SK-N-SH (cell line): Measurements from ENCODE around the gene CIT. TPM values are rescaled to one million over a fixed set of nuclear protein-coding genes. Genes with fewer than 3 reads are reported as not detected.
A peak's percentile ranks its signal among the peaks of the same experiment; 100 is the strongest.

Experiments used
- CTCF ChIA-PET: fragments of 300-600, 350-600 bp; formaldehyde crosslinking; extraction: SDS; loops from one replicate; lab custom pipeline; 2021; lab: Yijun Ruan, JAX
- POLR2A ChIA-PET: fragments of 350-600 bp; sonication (Branson Sonifier 250); formaldehyde crosslinking; extraction: SDS; loops from one replicate; lab custom pipeline; 2020; ENCODE audit warnings: antibody characterized with exemption, inconsistent platforms; lab: Yijun Ruan, JAX
- DNase-seq: peaks from one replicate; pipeline ENCODE4 v3.0.0; 2012
- H2AFZ ChIP-seq: fragments of 200-600 bp; sonication (generic); 2 replicates; pipeline ENCODE4 v1.8.1; 2016; ENCODE audit warnings: antibody characterized with exemption, mild to moderate bottlenecking, low read depth
- H3F3A ChIP-seq: fragments of 200-600 bp; sonication (generic); replicated peaks from 2 replicates; pipeline ENCODE3; 2016; ENCODE audit warnings: antibody characterized with exemption, mild to moderate bottlenecking; ENCODE audit not compliant: insufficient read depth
- H3K27ac ChIP-seq, 2 experiments: fragments of 200-500 bp in 1 of 2; fragments of 200-600 bp in 1 of 2; sonication (Bioruptor generic) in 1 of 2; sonication (generic), shearing (Covaris generic) in 1 of 2; 2 replicates each; pipeline versions ENCODE4 v1.5.1 to v1.6.1; 2014 to 2016; ENCODE audit warnings: low read depth in 2 of 2, inconsistent platforms in 1 of 2, low read length in 1 of 2, mild to moderate bottlenecking in 1 of 2, mixed read lengths in 1 of 2
- H3K27me3 ChIP-seq: fragments of 200-600 bp; sonication (generic), shearing (Covaris generic); 2 replicates; pipeline ENCODE4 v1.6.1; 2016; ENCODE audit warnings: mixed run types; ENCODE audit not compliant: insufficient read depth
- H3K36me3 ChIP-seq, 2 experiments: fragments of 200-500 bp in 1 of 2; fragments of 200-600 bp in 1 of 2; sonication (Bioruptor generic) in 1 of 2; sonication (generic) in 1 of 2; replicated peaks in 1 of 2; 2 replicates each; pipeline versions ENCODE3 to v1.5.1; 2014 to 2016; ENCODE audit warnings: low read length in 1 of 2, mild to moderate bottlenecking in 1 of 2; ENCODE audit not compliant: insufficient read depth in 2 of 2, control insufficient read depth in 1 of 2
- H3K4me1 ChIP-seq, 2 experiments: fragments of 200-500 bp in 1 of 2; fragments of 200-600 bp in 1 of 2; sonication (Bioruptor generic) in 1 of 2; sonication (generic), shearing (Covaris generic) in 1 of 2; 2 replicates each; pipeline versions ENCODE4 v1.5.1 to v1.6.1; 2014 to 2016; ENCODE audit warnings: low read depth in 1 of 2, low read length in 1 of 2, mixed run types in 1 of 2; ENCODE audit not compliant: insufficient read depth in 2 of 2, control insufficient read depth in 1 of 2
- H3K4me2 ChIP-seq: fragments of 200-600 bp; sonication (generic), shearing (Covaris generic); 2 replicates; pipeline ENCODE4 v1.6.1; 2017; ENCODE audit warnings: mixed run types
- H3K4me3 ChIP-seq, 2 experiments: fragments of 200-500 bp in 1 of 2; fragments of 200-600 bp in 1 of 2; sonication (Bioruptor generic) in 1 of 2; sonication (generic), shearing (Covaris generic) in 1 of 2; 2 replicates each; pipeline versions ENCODE4 v1.5.1 to v1.8.1; 2014 to 2016; ENCODE audit warnings: low read depth in 2 of 2, inconsistent platforms in 1 of 2, low read length in 1 of 2, mild to moderate bottlenecking in 1 of 2, mixed read lengths in 1 of 2, moderate library complexity in 1 of 2
- H3K79me2 ChIP-seq: fragments of 200-600 bp; sonication (generic); 2 replicates; pipeline ENCODE4 v1.8.1; 2017; ENCODE audit warnings: mild to moderate bottlenecking; ENCODE audit not compliant: insufficient read depth
- H3K9ac ChIP-seq: fragments of 200-600 bp; sonication (generic); 2 replicates; pipeline ENCODE4 v1.6.1; 2017; ENCODE audit warnings: mixed run types
- H3K9me2 ChIP-seq: fragments of 200-600 bp; sonication (generic); 2 replicates; pipeline ENCODE4 v1.6.1; 2017; ENCODE audit warnings: mixed run types
- H3K9me3 ChIP-seq: fragments of 200-600 bp; sonication (generic); 2 replicates; pipeline ENCODE4 v1.6.1; 2017; ENCODE audit warnings: mixed run types, mild to moderate bottlenecking, moderate library complexity
- H4K20me1 ChIP-seq: fragments of 200-600 bp; sonication (generic); 2 replicates; pipeline ENCODE4 v1.6.1; 2017; ENCODE audit warnings: mild to moderate bottlenecking, mixed run types; ENCODE audit not compliant: insufficient read depth
- CHD2 ChIP-seq: fragments of 150-350 bp; IDR thresholded peaks from 2 replicates; pipeline ENCODE4 v1.6.1; 2018; ENCODE audit warnings: low read length; ENCODE audit not compliant: partially characterized antibody
- EZH2phosphoT487 ChIP-seq: fragments of 200-600 bp; sonication (generic); IDR thresholded peaks from 2 replicates; pipeline ENCODE4 v1.6.1; 2017; ENCODE audit warnings: low read depth, mixed run types, mild to moderate bottlenecking, antibody characterized with exemption, moderate library complexity, borderline replicate concordance
- FOSL2 ChIP-seq: IDR thresholded peaks from 2 replicates; pipeline ENCODE4 v1.4.0; 2012; ENCODE audit warnings: low read depth, mild to moderate bottlenecking, moderate library complexity, borderline replicate concordance
- FOXJ3 ChIP-seq: sonication (generic); formaldehyde crosslinking; IDR thresholded peaks from 2 replicates; pipeline ENCODE4 v1.5.1; 2020; ENCODE audit warnings: mild to moderate bottlenecking, missing genetic modification reagents
- FOXM1 ChIP-seq: IDR thresholded peaks from 2 replicates; pipeline ENCODE4 v1.4.0; 2012; ENCODE audit warnings: low read depth, mild to moderate bottlenecking
- GABPA ChIP-seq: IDR thresholded peaks from 2 replicates; pipeline ENCODE4 v1.4.0; 2012; ENCODE audit warnings: low read depth, mild to moderate bottlenecking
- GATA2 ChIP-seq: sonication (generic); formaldehyde crosslinking; IDR thresholded peaks from 2 replicates; pipeline ENCODE4 v1.5.0; 2020; ENCODE audit warnings: mild to moderate bottlenecking, missing genetic modification reagents
- JUND ChIP-seq: IDR thresholded peaks from 2 replicates; pipeline ENCODE4 v1.4.0; 2012
- MEF2A ChIP-seq: IDR thresholded peaks from 2 replicates; pipeline ENCODE4 v1.4.0; 2012; ENCODE audit warnings: low read depth, borderline replicate concordance
- MXI1 ChIP-seq: IDR thresholded peaks from 2 replicates; pipeline ENCODE4 v1.6.1; 2012; ENCODE audit warnings: mild to moderate bottlenecking, low read depth, low read length, improper control_type of control experiment
- POLR2AphosphoS5 ChIP-seq: IDR thresholded peaks from 2 replicates; pipeline ENCODE4 v1.6.1; 2012; ENCODE audit warnings: low read depth, low read length
- RAD21 ChIP-seq: IDR thresholded peaks from 2 replicates; pipeline ENCODE4 v1.6.1; 2012; ENCODE audit warnings: mild to moderate bottlenecking, low read length
- RCOR1 ChIP-seq: fragments of 150-350 bp; IDR thresholded peaks from 2 replicates; pipeline ENCODE4 v1.6.1; 2017; ENCODE audit warnings: antibody characterized with exemption, low read length
- TAF1 ChIP-seq: IDR thresholded peaks from 2 replicates; pipeline ENCODE4 v1.6.1; 2012; ENCODE audit warnings: low read depth, mild to moderate bottlenecking, low read length, moderate library complexity, borderline replicate concordance
- TCF12 ChIP-seq: IDR thresholded peaks from 2 replicates; pipeline ENCODE4 v1.4.0; 2012
- TEAD4 ChIP-seq: IDR thresholded peaks from 2 replicates; pipeline ENCODE4 v1.4.0; 2012; ENCODE audit warnings: mild to moderate bottlenecking, borderline replicate concordance; ENCODE audit not compliant: insufficient read depth
- WGBS: methylation state at CpG from one replicate; pipeline ENCODE4 v1.1.6; 2017; ENCODE audit warnings: low lambda C conversion rate; 5-methylcytosine and 5-hydroxymethylcytosine counted together
- polyA plus RNA-seq, 3 experiments: library from polyadenylated mRNA; depleted of rRNA; stranded (reverse); fragments of >200 nt; gene quantifications; 2 replicates each; pipeline ENCODE4 v1.2.3, GENCODE V29; 2012
- TF ChIP-seq, protein P1 (sequence below): IDR thresholded peaks from 2 replicates; pipeline ENCODE4; 2012
- TF ChIP-seq, protein P2 (sequence below): fragments of 200-600 bp; sonication (generic); IDR thresholded peaks from 2 replicates; pipeline ENCODE4 v1.6.1; 2017; ENCODE audit warnings: antibody characterized with exemption, mild to moderate bottlenecking, moderate library complexity
- TF ChIP-seq, protein P3 (sequence below): IDR thresholded peaks from 2 replicates; pipeline ENCODE4 v1.6.1; 2012; ENCODE audit warnings: mild to moderate bottlenecking, low read depth, low read length, moderate library complexity
- TF ChIP-seq, protein P4 (sequence below): fragments of 150-350 bp; IDR thresholded peaks from 2 replicates; pipeline ENCODE4 v1.6.1; 2017; ENCODE audit warnings: antibody characterized with exemption, low read length, low read depth, borderline replicate concordance

CIT gene
- polyA plus RNA-seq, 1 of the 3 experiments (the other 2 are of a cell fraction), result 7.7 TPM

DNA sequence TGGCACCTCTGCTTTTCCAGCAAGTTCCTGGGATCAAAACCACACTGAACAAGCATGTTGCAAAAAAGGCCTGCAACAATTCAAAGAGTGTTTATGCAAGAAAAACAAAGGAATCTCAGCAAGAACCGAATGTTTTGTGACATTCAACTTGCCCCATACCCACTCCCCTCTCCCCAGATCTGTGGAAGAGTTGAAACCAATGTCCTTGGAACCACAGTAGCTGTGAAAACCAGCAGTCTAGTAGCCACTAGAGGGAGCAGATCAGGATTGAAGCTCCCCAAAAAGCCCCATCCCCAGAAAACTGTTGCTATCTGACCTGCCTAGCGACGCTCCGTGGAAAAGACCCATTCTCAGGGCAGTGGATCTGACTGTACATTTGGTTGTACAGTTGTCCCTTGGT lies 182.1 kb downstream of the CIT start:
- H3K4me1 ChIP-seq, result peaks cover 18 to 20% of the 10 kb centered on the region in 2 experiments
- H3K4me2 ChIP-seq, result no peak overlapping the region
- H3K27ac ChIP-seq, result no peak overlapping the region
- H3F3A ChIP-seq, result peaks cover 20% of the 10 kb centered on the region
- WGBS, result 84% methylated on average over 4 of the region's 4 CpGs
- H4K20me1 ChIP-seq, result peaks cover 4% of the 10 kb centered on the region; the same call in 1 of the 2 replicates
- H3K9me2 ChIP-seq, result no peaks in the 10 kb centered on the region
- CTCF ChIA-PET, result interaction anchor here (0.7 to 2.9 kb wide), 18 partner anchors 9 to 208 kb away, joined by 3 to 23 read pairs (median 4); partner anchors contain the start of gene PRKAB1
- no peak overlapping the region for H2AFZ ChIP-seq
- no peak for TF ChIP-seq TAF1
- no peak for TF ChIP-seq RCOR1
- TF ChIP-seq, protein P1, sequence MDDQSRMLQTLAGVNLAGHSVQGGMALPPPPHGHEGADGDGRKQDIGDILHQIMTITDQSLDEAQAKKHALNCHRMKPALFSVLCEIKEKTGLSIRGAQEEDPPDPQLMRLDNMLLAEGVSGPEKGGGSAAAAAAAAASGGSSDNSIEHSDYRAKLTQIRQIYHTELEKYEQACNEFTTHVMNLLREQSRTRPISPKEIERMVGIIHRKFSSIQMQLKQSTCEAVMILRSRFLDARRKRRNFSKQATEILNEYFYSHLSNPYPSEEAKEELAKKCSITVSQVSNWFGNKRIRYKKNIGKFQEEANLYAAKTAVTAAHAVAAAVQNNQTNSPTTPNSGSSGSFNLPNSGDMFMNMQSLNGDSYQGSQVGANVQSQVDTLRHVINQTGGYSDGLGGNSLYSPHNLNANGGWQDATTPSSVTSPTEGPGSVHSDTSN, result no peak
- no peak for TF ChIP-seq GABPA
- TF ChIP-seq EZH2phosphoT487, result no peak
- TF ChIP-seq, protein P2, sequence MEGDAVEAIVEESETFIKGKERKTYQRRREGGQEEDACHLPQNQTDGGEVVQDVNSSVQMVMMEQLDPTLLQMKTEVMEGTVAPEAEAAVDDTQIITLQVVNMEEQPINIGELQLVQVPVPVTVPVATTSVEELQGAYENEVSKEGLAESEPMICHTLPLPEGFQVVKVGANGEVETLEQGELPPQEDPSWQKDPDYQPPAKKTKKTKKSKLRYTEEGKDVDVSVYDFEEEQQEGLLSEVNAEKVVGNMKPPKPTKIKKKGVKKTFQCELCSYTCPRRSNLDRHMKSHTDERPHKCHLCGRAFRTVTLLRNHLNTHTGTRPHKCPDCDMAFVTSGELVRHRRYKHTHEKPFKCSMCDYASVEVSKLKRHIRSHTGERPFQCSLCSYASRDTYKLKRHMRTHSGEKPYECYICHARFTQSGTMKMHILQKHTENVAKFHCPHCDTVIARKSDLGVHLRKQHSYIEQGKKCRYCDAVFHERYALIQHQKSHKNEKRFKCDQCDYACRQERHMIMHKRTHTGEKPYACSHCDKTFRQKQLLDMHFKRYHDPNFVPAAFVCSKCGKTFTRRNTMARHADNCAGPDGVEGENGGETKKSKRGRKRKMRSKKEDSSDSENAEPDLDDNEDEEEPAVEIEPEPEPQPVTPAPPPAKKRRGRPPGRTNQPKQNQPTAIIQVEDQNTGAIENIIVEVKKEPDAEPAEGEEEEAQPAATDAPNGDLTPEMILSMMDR, result peak; percentile 59
- 0 out of 2 replicates have a peak, but pooled peaks have one; percentile 22 for TF ChIP-seq RAD21
- no peaks in the 10 kb centered on the region for H3K9me3 ChIP-seq
- POLR2A ChIA-PET, result no interaction called here
- no peaks in the 10 kb centered on the region for H3K79me2 ChIP-seq
- H3K27me3 ChIP-seq, result no peaks in the 10 kb centered on the region
- DNase-seq, result peak; percentile 37
- no peak overlapping the region for H3K9ac ChIP-seq
- no peak overlapping the region for H3K4me3 ChIP-seq
- H3K36me3 ChIP-seq, result no peaks in the 10 kb centered on the region

DNA sequence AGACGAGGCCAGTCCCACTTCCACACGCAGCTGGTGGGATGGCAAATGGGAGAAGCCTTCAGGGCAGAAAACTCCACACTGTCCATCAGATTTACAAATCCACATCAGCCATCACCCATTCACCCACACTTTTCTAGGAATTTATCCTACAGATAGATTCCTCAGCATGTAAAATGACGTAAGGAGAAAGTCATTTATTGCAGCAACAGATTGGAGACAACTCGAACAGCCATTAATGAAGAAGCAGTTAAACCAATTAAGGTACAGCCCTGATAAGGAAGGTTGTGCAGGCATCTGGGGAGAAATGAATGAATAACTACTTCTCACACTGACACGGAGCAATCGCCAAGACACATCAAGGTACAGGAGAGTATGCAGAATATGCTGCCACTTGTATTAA lies 183.0 kb downstream of the CIT start:
- WGBS, result 85% methylated on average over 6 of the region's 6 CpGs
- no peaks in the 10 kb centered on the region for H3K9me2 ChIP-seq
- H3K9ac ChIP-seq, result no peak overlapping the region
- H3F3A ChIP-seq, result peaks cover 20% of the 10 kb centered on the region
- ChIA-PET POLR2A (no interaction called here), CTCF (interaction anchor here (1.0 to 2.9 kb wide), 6 partner anchors 8 to 87 kb away, joined by 3 to 23 read pairs (median 9); partner anchors contain the start of gene PRKAB1)
- H3K4me3 ChIP-seq, result no peak overlapping the region
- no peaks in the 10 kb centered on the region for H3K9me3 ChIP-seq
- H3K36me3 ChIP-seq, result no peaks in the 10 kb centered on the region
- no peaks in the 10 kb centered on the region for H3K27me3 ChIP-seq
- peak overlapping the region; percentile 72 to 83; a peak in 2 of 4 replicates for H3K27ac ChIP-seq
- H3K79me2 ChIP-seq, result no peaks in the 10 kb centered on the region
- peaks cover 4% of the 10 kb centered on the region; the same call in 1 of the 2 replicates for H4K20me1 ChIP-seq
- no peak for DNase-seq
- no peak overlapping the region for H2AFZ ChIP-seq
- peaks cover 18 to 20% of the 10 kb centered on the region in 2 experiments for H3K4me1 ChIP-seq
- 0 out of 2 replicates have a peak overlapping the region, but pooled peaks have one; percentile 63 for H3K4me2 ChIP-seq
- TF ChIP-seq FOXJ3 (CRISPR knock-in tag), result no peak
- TF ChIP-seq, protein P3, sequence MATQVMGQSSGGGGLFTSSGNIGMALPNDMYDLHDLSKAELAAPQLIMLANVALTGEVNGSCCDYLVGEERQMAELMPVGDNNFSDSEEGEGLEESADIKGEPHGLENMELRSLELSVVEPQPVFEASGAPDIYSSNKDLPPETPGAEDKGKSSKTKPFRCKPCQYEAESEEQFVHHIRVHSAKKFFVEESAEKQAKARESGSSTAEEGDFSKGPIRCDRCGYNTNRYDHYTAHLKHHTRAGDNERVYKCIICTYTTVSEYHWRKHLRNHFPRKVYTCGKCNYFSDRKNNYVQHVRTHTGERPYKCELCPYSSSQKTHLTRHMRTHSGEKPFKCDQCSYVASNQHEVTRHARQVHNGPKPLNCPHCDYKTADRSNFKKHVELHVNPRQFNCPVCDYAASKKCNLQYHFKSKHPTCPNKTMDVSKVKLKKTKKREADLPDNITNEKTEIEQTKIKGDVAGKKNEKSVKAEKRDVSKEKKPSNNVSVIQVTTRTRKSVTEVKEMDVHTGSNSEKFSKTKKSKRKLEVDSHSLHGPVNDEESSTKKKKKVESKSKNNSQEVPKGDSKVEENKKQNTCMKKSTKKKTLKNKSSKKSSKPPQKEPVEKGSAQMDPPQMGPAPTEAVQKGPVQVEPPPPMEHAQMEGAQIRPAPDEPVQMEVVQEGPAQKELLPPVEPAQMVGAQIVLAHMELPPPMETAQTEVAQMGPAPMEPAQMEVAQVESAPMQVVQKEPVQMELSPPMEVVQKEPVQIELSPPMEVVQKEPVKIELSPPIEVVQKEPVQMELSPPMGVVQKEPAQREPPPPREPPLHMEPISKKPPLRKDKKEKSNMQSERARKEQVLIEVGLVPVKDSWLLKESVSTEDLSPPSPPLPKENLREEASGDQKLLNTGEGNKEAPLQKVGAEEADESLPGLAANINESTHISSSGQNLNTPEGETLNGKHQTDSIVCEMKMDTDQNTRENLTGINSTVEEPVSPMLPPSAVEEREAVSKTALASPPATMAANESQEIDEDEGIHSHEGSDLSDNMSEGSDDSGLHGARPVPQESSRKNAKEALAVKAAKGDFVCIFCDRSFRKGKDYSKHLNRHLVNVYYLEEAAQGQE, result no peak
- no peak for TF ChIP-seq GATA2 (CRISPR knock-in tag)
- no peak for TF ChIP-seq CHD2
- TF ChIP-seq MXI1, result no peak
- TF ChIP-seq TEAD4, result no peak
- TF ChIP-seq TAF1, result no peak
- no peak for TF ChIP-seq JUND
- TF ChIP-seq FOXM1, result no peak
- TF ChIP-seq POLR2AphosphoS5, result no peak
- TF ChIP-seq TCF12, result no peak
- TF ChIP-seq, protein P4, sequence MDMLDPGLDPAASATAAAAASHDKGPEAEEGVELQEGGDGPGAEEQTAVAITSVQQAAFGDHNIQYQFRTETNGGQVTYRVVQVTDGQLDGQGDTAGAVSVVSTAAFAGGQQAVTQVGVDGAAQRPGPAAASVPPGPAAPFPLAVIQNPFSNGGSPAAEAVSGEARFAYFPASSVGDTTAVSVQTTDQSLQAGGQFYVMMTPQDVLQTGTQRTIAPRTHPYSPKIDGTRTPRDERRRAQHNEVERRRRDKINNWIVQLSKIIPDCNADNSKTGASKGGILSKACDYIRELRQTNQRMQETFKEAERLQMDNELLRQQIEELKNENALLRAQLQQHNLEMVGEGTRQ, result no peak
- no peak for TF ChIP-seq MEF2A
- no peak for TF ChIP-seq FOSL2
